Heart left ventricle (tissue), 13 donors: ENCODE results near the gene SAMM50.

Source experiments
- POLR2A ChIP-seq, 2 donors: fragments of 450-650 bp; IDR thresholded peaks; one replicate each; pipeline ENCODE4 v1.6.1; 2017; ENCODE audit warnings: antibody characterized with exemption in 2 of 2, mild to moderate bottlenecking in 2 of 2, moderate library complexity in 2 of 2
- TF ChIP-seq, protein P1 (sequence below), 12 donors: fragments of 200-600 bp; sonication (generic) in 4 of 12; IDR thresholded peaks; one replicate each; pipeline versions ENCODE4 v1.5.0 to v1.8.0; 2018 to 2022; ENCODE audit warnings: antibody characterized with exemption in 12 of 12, mild to moderate bottlenecking in 5 of 12
- donor health status: ischemic (EF 13 %, LVEDD 7.1; RV severe dilation, severe dysfunction).
- donor health status: DM: no; HTN: yes; CAD: no.
- donor health status: DM: no; HTN: no; CAD: no.
- donor health status: ischemic (EF 25% LVEDD 6.9; RV normal size, moderate dysfunction).
- donor health status: ischemic (EF 25% LVEDD 5.7; RV mildly dilated, moderate dysfunction).
- donor health status: ischemic (EF 35%, LVEDD 5.7; RV mildly dilated, moderate dysfunction).
- donor health status: nonischemic (EF 11% LVEDD 7.7; RV severe dilation, severe dysfunction).
- donor health status: DM: yes; HTN: yes; CAD: no.
- donor health status: PGD.
- donor health status: ischemic (EF 29% LVEDD 5.4; RV normal size, mild dysfunction).
- donor health status: nonischemic (EF 23%, LVEDD 6.1; RV moderate dilation, normal function).

DNA sequence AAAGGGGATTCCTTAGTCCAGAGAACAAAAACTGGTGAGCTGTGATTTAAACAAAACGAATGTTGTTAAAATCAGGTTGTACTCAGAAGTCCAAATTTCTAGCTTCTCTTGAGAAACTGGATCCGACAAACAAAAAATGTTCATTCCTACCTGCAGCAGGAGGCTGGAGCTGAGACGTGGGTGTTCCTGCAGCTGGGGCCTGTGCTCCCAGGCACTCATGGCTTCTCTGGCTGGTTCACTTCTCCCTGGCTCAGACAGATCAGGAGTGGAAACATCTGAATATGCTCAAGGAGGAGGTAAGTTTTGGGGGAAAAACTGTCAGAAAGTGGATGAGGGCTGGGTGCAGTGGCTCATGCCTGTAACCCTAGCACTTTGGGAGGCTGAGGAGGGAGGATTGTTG is 44.1 kb downstream of the SAMM50 start:
- TF ChIP-seq, protein P1, sequence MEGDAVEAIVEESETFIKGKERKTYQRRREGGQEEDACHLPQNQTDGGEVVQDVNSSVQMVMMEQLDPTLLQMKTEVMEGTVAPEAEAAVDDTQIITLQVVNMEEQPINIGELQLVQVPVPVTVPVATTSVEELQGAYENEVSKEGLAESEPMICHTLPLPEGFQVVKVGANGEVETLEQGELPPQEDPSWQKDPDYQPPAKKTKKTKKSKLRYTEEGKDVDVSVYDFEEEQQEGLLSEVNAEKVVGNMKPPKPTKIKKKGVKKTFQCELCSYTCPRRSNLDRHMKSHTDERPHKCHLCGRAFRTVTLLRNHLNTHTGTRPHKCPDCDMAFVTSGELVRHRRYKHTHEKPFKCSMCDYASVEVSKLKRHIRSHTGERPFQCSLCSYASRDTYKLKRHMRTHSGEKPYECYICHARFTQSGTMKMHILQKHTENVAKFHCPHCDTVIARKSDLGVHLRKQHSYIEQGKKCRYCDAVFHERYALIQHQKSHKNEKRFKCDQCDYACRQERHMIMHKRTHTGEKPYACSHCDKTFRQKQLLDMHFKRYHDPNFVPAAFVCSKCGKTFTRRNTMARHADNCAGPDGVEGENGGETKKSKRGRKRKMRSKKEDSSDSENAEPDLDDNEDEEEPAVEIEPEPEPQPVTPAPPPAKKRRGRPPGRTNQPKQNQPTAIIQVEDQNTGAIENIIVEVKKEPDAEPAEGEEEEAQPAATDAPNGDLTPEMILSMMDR (IDR thresholded peaks at IDR 0.05) = no peak
- no peak for TF ChIP-seq POLR2A (IDR thresholded peaks at IDR 0.05)
